Upper lobe of left lung (tissue), 6 donors: Measurements from ENCODE around the gene CPEB3. TPM values are rescaled to one million over a fixed set of nuclear protein-coding genes. Genes with fewer than 3 reads are reported as not detected.

Experiments
- ATAC-seq, 2 donors: fragments of 200-7000 bp; cut with Tn5 transposase; one replicate each; pipeline ENCODE4 v1.9.1; 2022; ENCODE audit warnings: mild to moderate bottlenecking in 2 of 2, moderate library complexity in 2 of 2; ENCODE audit not compliant: low FRiP score in 2 of 2
- DNase-seq, 2 donors: peaks; one replicate each; pipeline ENCODE4 v3.0.0-alpha.2; 2019 to 2020
- H3K27ac ChIP-seq, 4 donors: fragments of 200-600 bp; sonication (generic); one replicate each; pipeline ENCODE4 v1.5.1; 2016 to 2019
- H3K27me3 ChIP-seq, 4 donors: fragments of 200-600 bp; sonication (generic); one replicate each; pipeline ENCODE4 v1.5.1; 2017 to 2019
- H3K36me3 ChIP-seq, 4 donors: fragments of 200-600 bp; sonication (generic); one replicate each; pipeline ENCODE4 v1.5.1; 2016 to 2019
- H3K4me1 ChIP-seq, 4 donors: fragments of 200-600 bp; sonication (generic); one replicate each; pipeline ENCODE4 v1.5.1; 2018 to 2019
- H3K4me3 ChIP-seq, 4 donors: fragments of 200-600 bp; sonication (generic); one replicate each; pipeline ENCODE4 v1.5.1; 2017 to 2019; ENCODE audit warnings: mild to moderate bottlenecking in 2 of 4, moderate library complexity in 1 of 4
- H3K9me3 ChIP-seq, 4 donors: fragments of 200-600 bp; sonication (generic); one replicate each; pipeline ENCODE4 v1.5.1; 2018 to 2019
- EP300 ChIP-seq, 4 donors: sonication (generic); formaldehyde crosslinking; IDR thresholded peaks; one replicate each; pipeline ENCODE4 v1.5.1; 2017; ENCODE audit warnings: antibody characterized with exemption in 4 of 4, control low read depth in 2 of 4
- POLR2A ChIP-seq, 4 donors: fragments of 450-650 bp; IDR thresholded peaks; one replicate each; pipeline ENCODE4 v1.5.1; 2016 to 2017; ENCODE audit warnings: antibody characterized with exemption in 4 of 4, mild to moderate bottlenecking in 2 of 4
- POLR2AphosphoS5 ChIP-seq, 2 donors: sonication (generic); formaldehyde crosslinking; IDR thresholded peaks; one replicate each; pipeline ENCODE4 v1.5.1; 2017; ENCODE audit warnings: antibody characterized with exemption in 2 of 2
- WGBS, 2 donors: methylation state at CpG; one replicate each; pipeline ENCODE4 v1.1.5; 2017 to 2018; 5-methylcytosine and 5-hydroxymethylcytosine counted together
- small RNA-seq, 4 donors: library from RNA; depleted of rRNA; stranded (forward); fragments of <200 nt; gene quantifications; one replicate each; pipeline ENCODE3, GENCODE V24; 2016
- total RNA-seq, 6 donors: library from RNA; depleted of rRNA in 4 of 6; stranded (reverse); fragments of >200 nt in 4 of 6; gene quantifications; one replicate each; pipeline versions ENCODE4 v1.1.0 to v1.2.1, GENCODE V29; 2016 to 2021
- TF ChIP-seq, protein P1 (sequence below), 6 experiments: fragments of 450-650 bp in 4 of 6; fragments of 200-600 bp in 2 of 6; sonication (generic) in 2 of 6; IDR thresholded peaks; one replicate each; pipeline ENCODE4 v1.5.1; 2016 to 2019; ENCODE audit warnings: antibody characterized with exemption in 6 of 6
- donor health status: DM: no; HTN: no; CAD: no; lungs with moderate emphysema.
- donor health status: DM: no; HTN: yes; CAD: no; lungs with severe emphysema.

The CPEB3 gene
- total RNA-seq, 6 donors from 2014 or later = 5.2 to 12.6 (median 7.2) TPM

DNA sequence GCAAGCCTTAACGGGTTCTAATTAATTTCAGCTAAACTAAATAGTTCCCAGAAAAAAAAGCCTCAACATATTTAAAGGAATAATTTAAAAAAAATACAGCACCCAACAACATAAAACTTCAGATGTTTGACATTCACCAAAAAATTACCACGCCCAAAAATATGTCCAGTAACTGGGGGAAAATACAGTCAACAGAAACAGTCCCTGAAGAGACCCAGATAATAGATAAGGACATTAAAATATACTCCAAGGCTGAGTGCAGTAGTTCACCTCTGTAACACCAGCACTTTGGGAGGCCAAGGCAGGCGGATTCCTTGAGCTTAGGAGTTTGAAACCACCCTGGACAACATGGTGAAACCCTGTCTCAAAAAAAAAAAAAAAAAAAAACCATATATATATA, 289.3 kb downstream of the CPEB3 start:
- Histone ChIP-seq H3K4me1 (no peaks in the 10 kb centered on the region), H3K27ac (no peak overlapping the region), H3K9me3 (no peaks in the 10 kb centered on the region), H3K4me3 (no peak overlapping the region), H3K36me3 (peaks cover 3 to 56% (median 5%) of the 10 kb centered on the region in 4 donors), H3K27me3 (no peaks in the 10 kb centered on the region)
- no peak for TF ChIP-seq POLR2A (IDR thresholded peaks at IDR 0.05)
- TF ChIP-seq EP300 (IDR thresholded peaks at IDR 0.05) = no peak
- TF ChIP-seq, protein P1, sequence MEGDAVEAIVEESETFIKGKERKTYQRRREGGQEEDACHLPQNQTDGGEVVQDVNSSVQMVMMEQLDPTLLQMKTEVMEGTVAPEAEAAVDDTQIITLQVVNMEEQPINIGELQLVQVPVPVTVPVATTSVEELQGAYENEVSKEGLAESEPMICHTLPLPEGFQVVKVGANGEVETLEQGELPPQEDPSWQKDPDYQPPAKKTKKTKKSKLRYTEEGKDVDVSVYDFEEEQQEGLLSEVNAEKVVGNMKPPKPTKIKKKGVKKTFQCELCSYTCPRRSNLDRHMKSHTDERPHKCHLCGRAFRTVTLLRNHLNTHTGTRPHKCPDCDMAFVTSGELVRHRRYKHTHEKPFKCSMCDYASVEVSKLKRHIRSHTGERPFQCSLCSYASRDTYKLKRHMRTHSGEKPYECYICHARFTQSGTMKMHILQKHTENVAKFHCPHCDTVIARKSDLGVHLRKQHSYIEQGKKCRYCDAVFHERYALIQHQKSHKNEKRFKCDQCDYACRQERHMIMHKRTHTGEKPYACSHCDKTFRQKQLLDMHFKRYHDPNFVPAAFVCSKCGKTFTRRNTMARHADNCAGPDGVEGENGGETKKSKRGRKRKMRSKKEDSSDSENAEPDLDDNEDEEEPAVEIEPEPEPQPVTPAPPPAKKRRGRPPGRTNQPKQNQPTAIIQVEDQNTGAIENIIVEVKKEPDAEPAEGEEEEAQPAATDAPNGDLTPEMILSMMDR (IDR thresholded peaks at IDR 0.05) = no peak
- no peak for TF ChIP-seq POLR2AphosphoS5 (IDR thresholded peaks at IDR 0.05)
- whole genome bisulfite sequencing, 2 donors = 99% methylated on average over 3 of the region's 3 CpGs
- no peak for ATAC-seq
- DNase-seq = no peak

Small RNAs within 50 kb of the gene (small RNA-seq; reads per million reads assigned to genes)
- 0 reads per million in 4 donors for gene RF00019
- 0 reads per million in 4 donors for gene RF00402
- gene RF00622 = 0 reads per million in 4 donors
- gene RNY3P12 = 0 reads per million in 4 donors

Other genes with a start within 250 kb of the CPEB3 start
- 10 to 100 TPM in 5 of 6 donors, 1 to 10 TPM in 1; 8.4 to 56.5 (median 22.6) TPM for gene MARCHF5, start 89 bp upstream of the CPEB3 start, total RNA-seq